Myometrial cell (primary cell): ENCODE measurements around the gene SCN4A. TPM values are rescaled to one million over a fixed set of nuclear protein-coding genes. Genes with fewer than 3 reads are reported as not detected.

Experiments
- total RNA-seq: library from RNA; depleted of rRNA; stranded (reverse); fragments of >200 nt; gene quantifications from 2 replicates; pipeline ENCODE4 v1.2.3, GENCODE V29; 2015

Gene SCN4A
- total RNA-seq = 6.4 TPM in 1 of 2 replicates, not detected in the other

GRCh38 chr17:63972796-63973195 lies at the start of gene SCN4A:
Gene SCN4A, minus strand, starts transcription at chr17:63972918. Its CDS starts 77 bp downstream, at chr17:63972841.

GRCh38 chr17:64020056-64020766 lies 47.5 kb upstream of the SCN4A start, which contains the start of gene ICAM2:
Gene ICAM2, minus strand, starts transcription at chr17:64020633. Its CDS starts 13,942 bp downstream, at chr17:64006691.

DNA sequence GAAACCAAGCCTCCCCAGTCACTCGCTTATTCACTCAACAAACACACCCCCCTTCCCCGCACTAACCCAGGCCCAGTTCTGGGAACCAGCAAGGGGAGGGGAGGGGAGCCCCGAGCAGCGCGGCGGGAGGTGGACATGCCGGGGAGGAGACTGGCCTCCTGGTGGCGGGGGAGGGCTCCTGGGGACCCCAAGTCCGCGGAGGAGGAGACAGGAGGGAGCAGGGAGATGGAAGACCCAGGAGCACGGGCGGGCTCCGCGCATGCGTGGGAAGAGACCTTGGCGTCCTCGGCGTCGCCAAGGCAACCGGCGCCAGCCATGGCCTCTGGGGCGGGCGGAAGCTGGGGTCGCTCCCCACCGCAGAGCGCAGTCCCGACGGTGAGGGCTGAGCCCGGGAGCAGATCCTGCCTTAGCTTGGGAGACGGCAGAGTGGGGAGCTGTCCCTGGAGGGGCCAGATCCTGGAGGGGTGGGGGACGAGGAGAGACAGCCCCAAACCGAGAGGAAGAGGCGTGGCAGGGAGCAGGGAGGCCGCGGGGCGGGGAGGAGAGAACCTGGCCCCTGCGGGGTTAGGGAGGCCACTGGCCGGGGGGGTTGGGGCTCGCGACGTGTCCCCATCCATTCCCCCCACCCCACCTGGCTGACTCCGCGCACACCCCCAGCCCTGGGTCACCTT lies 25.5 kb upstream of the SCN4A start, which contains the start of gene PRR29:
Gene PRR29 (plus strand): TSS at position 302 of the 671 bp plus-strand sequence. CDS start 14 bp downstream, at position 316.

GRCh38 chr17:63931981-63932561 lies 40.6 kb downstream of the SCN4A start, which contains the start of gene CD79B:
Gene CD79B, minus strand, starts transcription at chr17:63932331. Its CDS starts 70 bp downstream, at chr17:63932261.

DNA sequence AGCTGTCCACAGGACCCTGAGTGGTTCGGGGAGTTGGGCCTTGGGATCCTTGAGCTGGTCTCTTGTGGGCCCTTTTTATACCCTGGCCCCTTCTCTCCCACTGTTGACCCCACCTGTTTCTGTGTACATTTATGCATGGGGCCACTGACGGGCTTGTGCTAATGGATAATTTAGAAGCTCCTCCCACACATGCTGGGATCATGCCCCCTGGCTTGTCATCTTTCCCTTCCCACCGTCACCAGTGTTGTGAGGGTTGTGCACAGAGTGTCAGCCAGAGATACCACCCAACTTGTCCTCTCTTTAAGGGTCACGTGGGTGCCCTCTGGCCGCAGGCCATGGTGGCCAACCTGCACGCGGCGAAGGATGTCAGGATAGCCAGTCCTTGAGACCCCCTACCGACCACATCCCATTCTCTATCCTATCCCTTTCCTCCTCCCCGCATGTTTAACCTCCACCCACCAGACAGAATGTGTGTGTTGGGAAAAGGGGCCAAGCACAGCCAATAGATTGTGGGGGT lies 53.9 kb downstream of the SCN4A start, which contains the start of gene GH1:
Gene GH1 (minus strand): TSS at position 51 of the 517 bp plus-strand sequence. CDS start 63 bp downstream, outside the sequence.

DNA sequence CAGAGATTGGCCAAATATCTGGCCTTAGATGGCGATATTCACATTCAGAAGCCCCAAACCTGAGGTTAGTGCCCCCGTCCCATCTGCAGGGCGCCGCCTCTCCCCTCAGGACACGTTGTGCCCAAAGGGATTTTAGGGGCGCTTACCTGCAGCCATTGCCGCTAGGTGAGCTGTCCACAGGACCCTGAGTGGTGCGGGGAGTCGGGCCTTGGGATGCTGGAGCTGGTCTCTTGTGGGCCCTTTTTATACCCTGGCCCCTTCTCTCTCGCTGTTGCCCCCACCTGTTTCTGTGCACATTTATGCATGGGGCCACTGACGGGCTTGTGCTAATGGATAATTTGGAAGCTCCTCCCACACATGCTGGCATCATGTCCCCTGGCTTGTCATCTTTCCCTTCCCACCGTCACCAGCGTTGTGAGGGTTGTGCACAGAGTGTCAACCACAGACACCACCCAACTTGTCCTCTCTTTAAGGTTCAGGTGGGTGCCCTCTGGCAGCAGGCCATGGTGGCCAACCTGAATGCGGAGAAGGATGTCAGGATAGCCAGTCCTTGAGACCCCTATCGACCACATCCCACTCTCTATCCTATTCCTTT lies 61.6 kb downstream of the SCN4A start, which contains the start of gene CSHL1:
Gene CSHL1 (minus strand): TSS at position 218 of the 595 bp plus-strand sequence. CDS start 62 bp downstream, at position 156.

GRCh38 chr17:63896524-63897354 lies 76.0 kb downstream of the SCN4A start, which contains the start of gene CSH1:
Gene CSH1, minus strand, starts transcription at chr17:63896574. Its CDS starts 63 bp downstream, at chr17:63896511.

Other genes with a start within 250 kb of the SCN4A start
- gene STRADA, start 231.1 kb downstream of the SCN4A start, total RNA-seq = 22.5 and 32.9 TPM in 2 replicates
- gene CCDC47, start 199.3 kb downstream of the SCN4A start, total RNA-seq = 25.5 and 31.1 TPM in 2 replicates
- gene DDX42, start 198.7 kb downstream of the SCN4A start, total RNA-seq = 35.5 and 39.2 TPM in 2 replicates
- 61.3 and 66.9 TPM in 2 replicates for gene PSMC5, start 145.5 kb downstream of the SCN4A start, total RNA-seq
- 43.4 and 70.3 TPM in 2 replicates for gene FTSJ3, start 145.3 kb downstream of the SCN4A start, total RNA-seq
- 112 and 129 TPM in 2 replicates for gene SMARCD2, start 130.2 kb downstream of the SCN4A start, total RNA-seq
- gene CSH2, start 99.2 kb downstream of the SCN4A start, total RNA-seq = not detected in 2 replicates
- gene GH2, start 91.0 kb downstream of the SCN4A start, total RNA-seq = not detected in 2 replicates
- not detected in 2 replicates for gene CSH1, start 76.3 kb downstream of the SCN4A start, total RNA-seq
- not detected in 2 replicates for gene CSHL1, start 61.7 kb downstream of the SCN4A start, total RNA-seq
- not detected in 2 replicates for gene GH1, start 54.1 kb downstream of the SCN4A start, total RNA-seq
- gene CD79B, start 40.6 kb downstream of the SCN4A start, total RNA-seq = not detected in 2 replicates
- under 0.01 TPM in 1 of 2 replicates, not detected in the other for gene PRR29, start 25.4 kb upstream of the SCN4A start, total RNA-seq
- gene ICAM2, start 47.7 kb upstream of the SCN4A start, total RNA-seq = 0.18 TPM in 1 of 2 replicates, not detected in the other
- gene ERN1, start 157.2 kb upstream of the SCN4A start, total RNA-seq = 8.1 and 10.3 TPM in 2 replicates